Fibroblast of skin of back (primary cell): ENCODE results near the gene LPIN3.
A peak's percentile ranks its signal among the peaks of the same experiment; 100 is the strongest.

Experiments used
- DNase-seq: peaks from one replicate; pipeline ENCODE4 v3.0.0-alpha.2; 2013

Gene LPIN3

GRCh38 chr20:41393705-41394066, 53.1 kb downstream of the LPIN3 start:
- no peak for DNase-seq

GRCh38 chr20:41394081-41394480, 53.5 kb downstream of the LPIN3 start:
- DNase-seq, result no peak

GRCh38 chr20:41394931-41395666, 54.5 kb downstream of the LPIN3 start:
- DNase-seq, result no peak

- no peak for DNase-seq
Measured at GRCh38 chr20:41395667-41396664, 55.3 kb downstream of the LPIN3 start.

- DNase-seq, result no peak
Measured at GRCh38 chr20:41398408-41398807, 57.8 kb downstream of the LPIN3 start.

- DNase-seq, result no peak
Measured at GRCh38 chr20:41403604-41404003, 63.0 kb downstream of the LPIN3 start.

GRCh38 chr20:41405436-41405835, 64.8 kb downstream of the LPIN3 start:
- DNase-seq, result no peak

GRCh38 chr20:41406353-41406752, 65.7 kb downstream of the LPIN3 start:
- no peak for DNase-seq

GRCh38 chr20:41406896-41407444, 66.3 kb downstream of the LPIN3 start:
- no peak for DNase-seq

- DNase-seq, result no peak
Measured at GRCh38 chr20:41407607-41408006, 67.0 kb downstream of the LPIN3 start.

GRCh38 chr20:41408156-41408794, 67.7 kb downstream of the LPIN3 start:
- DNase-seq, result no peak

- DNase-seq, result peak; percentile 13
Measured at GRCh38 chr20:41408986-41409385, 68.4 kb downstream of the LPIN3 start.
